GM19239 (cell line): ENCODE results near the gene FGL2.
A peak's percentile ranks its signal among the peaks of the same experiment; 100 is the strongest.
"Not testable (repeated sequence)": the region's sequence is repeated elsewhere in the genome, so short reads cannot be mapped to it uniquely, and the experiment has no call there.

Experiments
- DNase-seq: peaks from one replicate; pipeline ENCODE4 v3.0.0; 2011; ENCODE audit warnings: low spot score; ENCODE audit not compliant: insufficient read length
- FAIRE-seq: peaks from 2 replicates; lab custom pipeline; 2011; peaks lifted over from hg19 to GRCh38; lab: Jason Lieb, UNC

The FGL2 gene

GRCh38 chr7:77172437-77173172, 27.0 kb downstream of the FGL2 start:
- not testable (repeated sequence) for DNase-seq, FAIRE-seq

- not testable (repeated sequence) for DNase-seq, FAIRE-seq
Measured at GRCh38 chr7:77171073-77171472, 28.5 kb downstream of the FGL2 start.

- FAIRE-seq = no peak
- no peak for DNase-seq
Measured at GRCh38 chr7:77157446-77157845, 42.2 kb downstream of the FGL2 start.

- not testable (repeated sequence) for DNase-seq
- peak; percentile 99 for FAIRE-seq
Measured at GRCh38 chr7:77157034-77157433, 42.6 kb downstream of the FGL2 start.

- not testable (repeated sequence) for DNase-seq
- peak; percentile 81 for FAIRE-seq
Measured at GRCh38 chr7:77155601-77156377, 43.8 kb downstream of the FGL2 start.

GRCh38 chr7:77154917-77155464, 44.6 kb downstream of the FGL2 start:
- peak; percentile 97 for FAIRE-seq

GRCh38 chr7:77152232-77152631, 47.4 kb downstream of the FGL2 start:
- FAIRE-seq, DNase-seq: not testable (repeated sequence)

More at GRCh38 chr7:77154917-77155464, 44.6 kb downstream of the FGL2 start:
- not testable (repeated sequence) for DNase-seq
